ENCODE data around the gene YDJC. TPM values are rescaled to one million over a fixed set of nuclear protein-coding genes. Genes with fewer than 3 reads are reported as not detected.

The YDJC gene
- total and polyA plus RNA-seq, 2 of the 13 experiments (the other 11 are each of a cell fraction or from before 2014, with no cell fraction given): 15.3 to 32.0 TPM

DNA sequence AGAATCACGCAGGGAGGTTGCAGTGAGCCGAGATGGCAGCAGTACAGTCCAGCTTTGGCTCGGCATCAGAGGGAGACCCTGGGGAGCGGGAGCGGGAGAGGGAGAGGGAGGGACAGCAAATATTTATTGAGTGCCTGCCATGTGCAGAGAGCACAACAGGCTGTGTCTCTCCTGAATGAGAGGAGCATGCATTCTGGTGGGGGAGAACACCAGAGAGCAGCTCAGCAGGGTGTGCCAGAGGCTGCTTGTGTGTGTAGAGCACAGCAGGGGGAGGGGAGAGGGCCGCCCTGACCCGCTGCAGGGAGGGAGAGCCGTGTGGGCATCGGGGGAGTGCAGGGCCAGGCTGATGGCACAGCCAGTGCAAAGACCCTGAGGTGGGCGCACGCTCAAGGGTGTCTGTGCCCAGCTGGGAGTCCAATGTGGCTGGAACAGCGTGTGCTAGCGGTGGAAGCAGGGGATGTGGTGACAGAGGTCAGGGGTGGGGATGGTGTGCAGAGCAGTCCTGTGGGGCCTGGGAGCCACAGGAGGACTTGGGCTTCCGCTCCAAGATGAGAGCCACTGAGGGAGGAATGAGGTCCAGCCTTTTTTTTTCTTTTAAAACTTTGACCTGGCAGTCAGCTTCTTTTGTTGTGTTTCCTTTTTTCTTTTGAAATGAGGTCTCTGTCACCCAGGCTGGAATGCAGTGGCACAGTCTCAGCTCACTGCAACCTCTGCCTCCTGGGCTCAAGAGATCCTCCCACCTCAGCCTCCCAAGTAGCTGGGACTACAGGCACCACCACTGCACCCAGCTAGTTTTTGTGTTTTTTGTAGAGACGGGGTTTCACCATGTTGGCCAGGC is 48.0 kb upstream of the YDJC start (continued):
- TF ChIP-seq, protein P1, sequence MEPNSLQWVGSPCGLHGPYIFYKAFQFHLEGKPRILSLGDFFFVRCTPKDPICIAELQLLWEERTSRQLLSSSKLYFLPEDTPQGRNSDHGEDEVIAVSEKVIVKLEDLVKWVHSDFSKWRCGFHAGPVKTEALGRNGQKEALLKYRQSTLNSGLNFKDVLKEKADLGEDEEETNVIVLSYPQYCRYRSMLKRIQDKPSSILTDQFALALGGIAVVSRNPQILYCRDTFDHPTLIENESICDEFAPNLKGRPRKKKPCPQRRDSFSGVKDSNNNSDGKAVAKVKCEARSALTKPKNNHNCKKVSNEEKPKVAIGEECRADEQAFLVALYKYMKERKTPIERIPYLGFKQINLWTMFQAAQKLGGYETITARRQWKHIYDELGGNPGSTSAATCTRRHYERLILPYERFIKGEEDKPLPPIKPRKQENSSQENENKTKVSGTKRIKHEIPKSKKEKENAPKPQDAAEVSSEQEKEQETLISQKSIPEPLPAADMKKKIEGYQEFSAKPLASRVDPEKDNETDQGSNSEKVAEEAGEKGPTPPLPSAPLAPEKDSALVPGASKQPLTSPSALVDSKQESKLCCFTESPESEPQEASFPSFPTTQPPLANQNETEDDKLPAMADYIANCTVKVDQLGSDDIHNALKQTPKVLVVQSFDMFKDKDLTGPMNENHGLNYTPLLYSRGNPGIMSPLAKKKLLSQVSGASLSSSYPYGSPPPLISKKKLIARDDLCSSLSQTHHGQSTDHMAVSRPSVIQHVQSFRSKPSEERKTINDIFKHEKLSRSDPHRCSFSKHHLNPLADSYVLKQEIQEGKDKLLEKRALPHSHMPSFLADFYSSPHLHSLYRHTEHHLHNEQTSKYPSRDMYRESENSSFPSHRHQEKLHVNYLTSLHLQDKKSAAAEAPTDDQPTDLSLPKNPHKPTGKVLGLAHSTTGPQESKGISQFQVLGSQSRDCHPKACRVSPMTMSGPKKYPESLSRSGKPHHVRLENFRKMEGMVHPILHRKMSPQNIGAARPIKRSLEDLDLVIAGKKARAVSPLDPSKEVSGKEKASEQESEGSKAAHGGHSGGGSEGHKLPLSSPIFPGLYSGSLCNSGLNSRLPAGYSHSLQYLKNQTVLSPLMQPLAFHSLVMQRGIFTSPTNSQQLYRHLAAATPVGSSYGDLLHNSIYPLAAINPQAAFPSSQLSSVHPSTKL (CRISPR knock-in tag; IDR thresholded peaks at IDR 0.05): peak; percentile 59
- TF ChIP-seq ZNF569 (CRISPR knock-in tag; IDR thresholded peaks at IDR 0.05; ENCODE audit: borderline replicate concordance): no peak
- TF ChIP-seq, protein P2, sequence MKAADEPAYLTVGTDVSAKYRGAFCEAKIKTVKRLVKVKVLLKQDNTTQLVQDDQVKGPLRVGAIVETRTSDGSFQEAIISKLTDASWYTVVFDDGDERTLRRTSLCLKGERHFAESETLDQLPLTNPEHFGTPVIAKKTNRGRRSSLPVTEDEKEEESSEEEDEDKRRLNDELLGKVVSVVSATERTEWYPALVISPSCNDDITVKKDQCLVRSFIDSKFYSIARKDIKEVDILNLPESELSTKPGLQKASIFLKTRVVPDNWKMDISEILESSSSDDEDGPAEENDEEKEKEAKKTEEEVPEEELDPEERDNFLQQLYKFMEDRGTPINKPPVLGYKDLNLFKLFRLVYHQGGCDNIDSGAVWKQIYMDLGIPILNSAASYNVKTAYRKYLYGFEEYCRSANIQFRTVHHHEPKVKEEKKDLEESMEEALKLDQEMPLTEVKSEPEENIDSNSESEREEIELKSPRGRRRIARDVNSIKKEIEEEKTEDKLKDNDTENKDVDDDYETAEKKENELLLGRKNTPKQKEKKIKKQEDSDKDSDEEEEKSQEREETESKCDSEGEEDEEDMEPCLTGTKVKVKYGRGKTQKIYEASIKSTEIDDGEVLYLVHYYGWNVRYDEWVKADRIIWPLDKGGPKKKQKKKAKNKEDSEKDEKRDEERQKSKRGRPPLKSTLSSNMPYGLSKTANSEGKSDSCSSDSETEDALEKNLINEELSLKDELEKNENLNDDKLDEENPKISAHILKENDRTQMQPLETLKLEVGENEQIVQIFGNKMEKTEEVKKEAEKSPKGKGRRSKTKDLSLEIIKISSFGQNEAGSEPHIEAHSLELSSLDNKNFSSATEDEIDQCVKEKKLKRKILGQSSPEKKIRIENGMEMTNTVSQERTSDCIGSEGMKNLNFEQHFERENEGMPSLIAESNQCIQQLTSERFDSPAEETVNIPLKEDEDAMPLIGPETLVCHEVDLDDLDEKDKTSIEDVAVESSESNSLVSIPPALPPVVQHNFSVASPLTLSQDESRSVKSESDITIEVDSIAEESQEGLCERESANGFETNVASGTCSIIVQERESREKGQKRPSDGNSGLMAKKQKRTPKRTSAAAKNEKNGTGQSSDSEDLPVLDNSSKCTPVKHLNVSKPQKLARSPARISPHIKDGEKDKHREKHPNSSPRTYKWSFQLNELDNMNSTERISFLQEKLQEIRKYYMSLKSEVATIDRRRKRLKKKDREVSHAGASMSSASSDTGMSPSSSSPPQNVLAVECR (CRISPR knock-in tag; IDR thresholded peaks at IDR 0.05; ENCODE audit: borderline replicate concordance): peak; percentile 84
- TF ChIP-seq, protein P3, sequence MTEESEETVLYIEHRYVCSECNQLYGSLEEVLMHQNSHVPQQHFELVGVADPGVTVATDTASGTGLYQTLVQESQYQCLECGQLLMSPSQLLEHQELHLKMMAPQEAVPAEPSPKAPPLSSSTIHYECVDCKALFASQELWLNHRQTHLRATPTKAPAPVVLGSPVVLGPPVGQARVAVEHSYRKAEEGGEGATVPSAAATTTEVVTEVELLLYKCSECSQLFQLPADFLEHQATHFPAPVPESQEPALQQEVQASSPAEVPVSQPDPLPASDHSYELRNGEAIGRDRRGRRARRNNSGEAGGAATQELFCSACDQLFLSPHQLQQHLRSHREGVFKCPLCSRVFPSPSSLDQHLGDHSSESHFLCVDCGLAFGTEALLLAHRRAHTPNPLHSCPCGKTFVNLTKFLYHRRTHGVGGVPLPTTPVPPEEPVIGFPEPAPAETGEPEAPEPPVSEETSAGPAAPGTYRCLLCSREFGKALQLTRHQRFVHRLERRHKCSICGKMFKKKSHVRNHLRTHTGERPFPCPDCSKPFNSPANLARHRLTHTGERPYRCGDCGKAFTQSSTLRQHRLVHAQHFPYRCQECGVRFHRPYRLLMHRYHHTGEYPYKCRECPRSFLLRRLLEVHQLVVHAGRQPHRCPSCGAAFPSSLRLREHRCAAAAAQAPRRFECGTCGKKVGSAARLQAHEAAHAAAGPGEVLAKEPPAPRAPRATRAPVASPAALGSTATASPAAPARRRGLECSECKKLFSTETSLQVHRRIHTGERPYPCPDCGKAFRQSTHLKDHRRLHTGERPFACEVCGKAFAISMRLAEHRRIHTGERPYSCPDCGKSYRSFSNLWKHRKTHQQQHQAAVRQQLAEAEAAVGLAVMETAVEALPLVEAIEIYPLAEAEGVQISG (CRISPR knock-in tag; IDR thresholded peaks at IDR 0.05): peak; percentile 78
- TF ChIP-seq ZBTB7A (CRISPR knock-in tag; IDR thresholded peaks at IDR 0.05): 0 out of 2 replicates have a peak, but pooled peaks have one; percentile 52
- TF ChIP-seq ZSCAN12 (CRISPR knock-in tag; IDR thresholded peaks at IDR 0.05): no peak
- TF ChIP-seq, protein P4, sequence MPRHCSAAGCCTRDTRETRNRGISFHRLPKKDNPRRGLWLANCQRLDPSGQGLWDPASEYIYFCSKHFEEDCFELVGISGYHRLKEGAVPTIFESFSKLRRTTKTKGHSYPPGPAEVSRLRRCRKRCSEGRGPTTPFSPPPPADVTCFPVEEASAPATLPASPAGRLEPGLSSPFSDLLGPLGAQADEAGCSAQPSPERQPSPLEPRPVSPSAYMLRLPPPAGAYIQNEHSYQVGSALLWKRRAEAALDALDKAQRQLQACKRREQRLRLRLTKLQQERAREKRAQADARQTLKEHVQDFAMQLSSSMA (CRISPR knock-in tag; IDR thresholded peaks at IDR 0.05): 0 out of 2 replicates have a peak, but pooled peaks have one; percentile 28
- TF ChIP-seq, protein P5, sequence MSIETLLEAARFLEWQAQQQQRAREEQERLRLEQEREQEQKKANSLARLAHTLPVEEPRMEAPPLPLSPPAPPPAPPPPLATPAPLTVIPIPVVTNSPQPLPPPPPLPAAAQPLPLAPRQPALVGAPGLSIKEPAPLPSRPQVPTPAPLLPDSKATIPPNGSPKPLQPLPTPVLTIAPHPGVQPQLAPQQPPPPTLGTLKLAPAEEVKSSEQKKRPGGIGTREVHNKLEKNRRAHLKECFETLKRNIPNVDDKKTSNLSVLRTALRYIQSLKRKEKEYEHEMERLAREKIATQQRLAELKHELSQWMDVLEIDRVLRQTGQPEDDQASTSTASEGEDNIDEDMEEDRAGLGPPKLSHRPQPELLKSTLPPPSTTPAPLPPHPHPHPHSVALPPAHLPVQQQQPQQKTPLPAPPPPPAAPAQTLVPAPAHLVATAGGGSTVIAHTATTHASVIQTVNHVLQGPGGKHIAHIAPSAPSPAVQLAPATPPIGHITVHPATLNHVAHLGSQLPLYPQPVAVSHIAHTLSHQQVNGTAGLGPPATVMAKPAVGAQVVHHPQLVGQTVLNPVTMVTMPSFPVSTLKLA (IDR thresholded peaks at IDR 0.05): peak; percentile 89
- TF ChIP-seq FOXK2 (IDR thresholded peaks at IDR 0.05): peak; percentile 82
- TF ChIP-seq DPF2 (CRISPR knock-in tag; IDR thresholded peaks at IDR 0.05; ENCODE audit: borderline replicate concordance, low read depth): peak; percentile 60
- TF ChIP-seq KDM1A (CRISPR knock-in tag; IDR thresholded peaks at IDR 0.05): peak; percentile 36; the same call in 1 of the 2 replicates
- TF ChIP-seq PTBP1 (IDR thresholded peaks at IDR 0.05; ENCODE audit: low read depth, low read length, poor library complexity, severe bottlenecking): no peak
- no peak for TF ChIP-seq FOXM1 (CRISPR knock-in tag; IDR thresholded peaks at IDR 0.05)
- 0 out of 2 replicates have a peak, but pooled peaks have one; percentile 47 for TF ChIP-seq PPARG (CRISPR knock-in tag; conservative IDR thresholded peaks at IDR 0.05)
